WTC11 (cell line): Measurements from ENCODE around the gene SNX9. TPM values are rescaled to one million over a fixed set of nuclear protein-coding genes. Genes with fewer than 3 reads are reported as not detected.

Source experiments
- ATAC-seq: fragments of 200-7000 bp; cut with Tn5 transposase; 2 replicates; pipeline ENCODE4 v1.10.0; 2021; ENCODE audit warnings: mild to moderate bottlenecking, moderate library complexity
- CTCF ChIA-PET: fragments of 300-600 bp; sonication (Branson Sonifier 250); formaldehyde crosslinking; loops from one replicate; lab custom pipeline; 2021; ENCODE audit warnings: antibody characterized with exemption; lab: Charles Lee
- POLR2A ChIA-PET: fragments of 350-600 bp; sonication (Branson Sonifier 250); formaldehyde crosslinking; loops from one replicate; lab custom pipeline; 2021; ENCODE audit warnings: antibody characterized with exemption; lab: Charles Lee
- DNase-seq: peaks from one replicate; pipeline ENCODE4 v3.0.0; 2021; ENCODE audit warnings: low spot score
- H3K27ac Mint-ChIP-seq: 2 replicates; pipeline ENCODE4 v1.8.0; 2021; ENCODE audit warnings: mixed read lengths
- H3K27me3 Mint-ChIP-seq: 2 replicates; pipeline ENCODE4 v1.8.0; 2021; ENCODE audit warnings: low read depth, mild to moderate bottlenecking, moderate library complexity, mixed read lengths
- H3K36me3 Mint-ChIP-seq: 2 replicates; pipeline ENCODE4 v1.8.0; 2021; ENCODE audit warnings: mixed read lengths
- H3K4me1 Mint-ChIP-seq: 2 replicates; pipeline ENCODE4 v1.8.0; 2022; ENCODE audit warnings: mixed read lengths
- H3K4me3 Mint-ChIP-seq: 2 replicates; pipeline ENCODE4 v1.8.0; 2021; ENCODE audit warnings: mild to moderate bottlenecking, moderate library complexity, mixed read lengths
- H3K9me3 Mint-ChIP-seq: 2 replicates; pipeline ENCODE4 v1.8.0; 2021; ENCODE audit warnings: mixed read lengths
- CREB1 ChIP-seq: sonication (generic); formaldehyde crosslinking; IDR thresholded peaks from 2 replicates; pipeline ENCODE4 v1.8.0; 2023; ENCODE audit warnings: mild to moderate bottlenecking, missing genetic modification reagents
- IRF2 ChIP-seq: sonication (generic); formaldehyde crosslinking; IDR thresholded peaks from 2 replicates; pipeline ENCODE4 v1.8.0; 2022; ENCODE audit warnings: low read depth, missing genetic modification reagents, borderline replicate concordance
- JUN ChIP-seq: sonication (generic); formaldehyde crosslinking; IDR thresholded peaks from 2 replicates; pipeline ENCODE4 v1.8.0; 2023; ENCODE audit warnings: mild to moderate bottlenecking, missing genetic modification reagents
- MYBL2 ChIP-seq: sonication (generic); formaldehyde crosslinking; IDR thresholded peaks from 2 replicates; pipeline ENCODE4 v1.8.1; 2023; ENCODE audit warnings: mild to moderate bottlenecking, moderate library complexity, missing genetic modification reagents
- NR1H2 ChIP-seq: sonication (generic); formaldehyde crosslinking; IDR thresholded peaks from 2 replicates; pipeline ENCODE4 v1.9.0; 2021; ENCODE audit warnings: mild to moderate bottlenecking, moderate library complexity, missing genetic modification reagents
- SMAD4 ChIP-seq: sonication (generic); formaldehyde crosslinking; IDR thresholded peaks from 2 replicates; pipeline ENCODE4 v1.8.0; 2022; ENCODE audit warnings: mild to moderate bottlenecking, missing genetic modification reagents
- ZNF121 ChIP-seq: sonication (generic); formaldehyde crosslinking; IDR thresholded peaks from 2 replicates; pipeline ENCODE4 v1.8.0; 2023; ENCODE audit warnings: missing genetic modification reagents
- ZNF416 ChIP-seq: fragments of 250-450 bp; sonication (Bioruptor Pico); IDR thresholded peaks from 2 replicates; pipeline ENCODE4 v1.9.0; 2021; ENCODE audit warnings: mild to moderate bottlenecking, inconsistent platforms
- ZNF423 ChIP-seq: fragments of 250-450 bp; sonication (Bioruptor Pico); IDR thresholded peaks from 2 replicates; pipeline ENCODE4 v2.1.2; 2022; ENCODE audit warnings: mild to moderate bottlenecking, moderate library complexity
- total RNA-seq: library from RNA; stranded (reverse); gene quantifications from 3 replicates; pipeline ENCODE4 v1.2.3, GENCODE V29; 2021
- TF ChIP-seq, protein P1 (sequence below): sonication (generic); formaldehyde crosslinking; IDR thresholded peaks from 2 replicates; pipeline ENCODE4 v1.8.0; 2023; ENCODE audit warnings: mild to moderate bottlenecking, missing genetic modification reagents
- TF ChIP-seq, protein P2 (sequence below): sonication (generic); formaldehyde crosslinking; IDR thresholded peaks from 2 replicates; pipeline ENCODE4 v1.8.1; 2023; ENCODE audit warnings: mild to moderate bottlenecking, missing genetic modification reagents, borderline replicate concordance
- TF ChIP-seq, protein P3 (sequence below): sonication (generic); formaldehyde crosslinking; IDR thresholded peaks from 2 replicates; pipeline ENCODE4 v1.8.1; 2023; ENCODE audit warnings: mild to moderate bottlenecking, missing genetic modification reagents
- TF ChIP-seq, protein P4 (sequence below): sonication (generic); formaldehyde crosslinking; IDR thresholded peaks from 2 replicates; pipeline ENCODE4 v1.8.0; 2022; ENCODE audit warnings: mild to moderate bottlenecking, missing genetic modification reagents
- TF ChIP-seq, protein P5 (sequence below): sonication (generic); formaldehyde crosslinking; IDR thresholded peaks from 2 replicates; pipeline ENCODE4 v1.8.0; 2022; ENCODE audit warnings: mild to moderate bottlenecking, missing genetic modification reagents
- TF ChIP-seq, protein P6 (sequence below): fragments of 250-450 bp; sonication (Bioruptor Pico); IDR thresholded peaks from 2 replicates; pipeline ENCODE4 v1.9.0; 2021; ENCODE audit warnings: mild to moderate bottlenecking
- TF ChIP-seq, protein P7 (sequence below): sonication (generic); formaldehyde crosslinking; IDR thresholded peaks from 2 replicates; pipeline ENCODE4 v1.8.1; 2022; ENCODE audit warnings: mild to moderate bottlenecking, moderate library complexity, missing genetic modification reagents

SNX9 gene
- total RNA-seq, 1 experiment from 2014 or later, result 35.0 TPM

DNA sequence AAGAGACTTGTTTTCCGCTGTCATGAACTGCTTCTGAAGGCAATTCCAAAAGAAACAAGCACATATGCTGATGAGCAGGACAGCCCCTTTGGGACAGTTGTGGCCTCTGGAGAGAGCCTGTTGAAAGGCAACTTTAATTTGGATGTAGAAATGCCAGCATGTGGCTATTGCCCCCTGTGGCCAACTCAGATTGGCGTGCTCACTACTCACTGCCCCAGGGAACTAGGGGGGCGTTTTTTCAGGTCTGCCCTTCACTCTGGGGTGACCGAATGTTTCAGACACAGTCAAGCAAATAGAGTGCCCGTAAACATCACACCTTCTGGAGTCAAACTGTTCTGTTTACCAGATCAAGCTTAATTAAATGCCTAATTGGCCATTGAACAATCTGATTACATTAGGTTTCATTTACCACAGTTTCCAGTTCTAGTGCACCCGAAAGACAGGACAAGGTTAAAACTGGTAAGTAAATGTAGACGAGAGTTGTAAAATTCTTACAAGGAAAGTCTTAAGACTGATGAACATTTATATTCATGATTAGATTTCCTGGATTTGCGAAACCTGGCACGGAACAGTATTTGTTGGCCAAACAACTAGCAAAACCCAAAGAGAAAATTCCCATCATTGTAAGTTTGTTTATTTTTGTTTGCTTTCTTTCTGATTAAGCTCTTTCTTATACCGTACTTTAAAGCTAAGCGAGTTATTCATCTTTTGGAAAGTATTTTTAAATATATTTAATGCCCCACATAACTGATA is 82.7 kb downstream of the SNX9 start:
- peak overlapping the region; percentile 66; the same call in 1 of the 2 replicates for H3K27ac Mint-ChIP-seq
- DNase-seq (peak; percentile 35), ATAC-seq (peak; percentile 89)
- ChIA-PET POLR2A (no interaction called here), CTCF (interaction anchor here (1.1 to 1.6 kb wide), 2 partner anchors 167 to 236 kb away, joined by 3 read pairs; no protein-coding TSS in a partner anchor)
- H3K27me3 Mint-ChIP-seq, result no peaks in the 10 kb centered on the region
- TF ChIP-seq ZNF423 (CRISPR knock-in tag) (peak; percentile 34; the same call in 1 of the 2 replicates), JUN (no peak)
- no peaks in the 10 kb centered on the region for H3K9me3 Mint-ChIP-seq
- H3K4me3 Mint-ChIP-seq, result no peak overlapping the region
- peaks cover 39% of the 10 kb centered on the region for H3K36me3 Mint-ChIP-seq
- peaks cover 33% of the 10 kb centered on the region for H3K4me1 Mint-ChIP-seq

DNA sequence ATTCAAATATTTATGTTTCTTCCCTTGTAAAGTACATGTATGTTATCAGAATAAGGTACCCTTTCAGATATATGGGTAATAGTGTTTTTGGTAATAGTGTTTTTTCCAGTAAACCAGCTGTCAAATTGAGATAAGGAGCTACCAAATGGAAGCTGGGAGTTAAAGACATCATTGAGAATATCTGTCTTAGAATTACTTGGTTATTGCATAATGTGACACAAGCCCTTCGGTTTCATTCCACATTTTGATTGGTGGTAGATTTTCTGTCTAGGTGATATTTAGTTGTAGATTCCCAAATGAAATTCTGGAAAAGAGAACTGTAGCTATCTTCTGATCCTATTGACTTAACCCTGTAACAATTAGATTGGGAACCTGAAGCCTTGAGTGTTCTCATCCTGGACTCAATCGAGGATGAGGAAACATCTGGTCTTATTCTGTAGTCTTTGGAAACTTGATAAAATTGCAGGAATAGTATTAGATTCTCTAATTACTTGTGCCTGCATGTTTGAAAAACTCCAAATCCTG is 83.6 kb downstream of the SNX9 start:
- Mint-ChIP-seq H3K27me3 (no peaks in the 10 kb centered on the region), H3K9me3 (no peaks in the 10 kb centered on the region), H3K36me3 (peaks cover 40% of the 10 kb centered on the region), H3K4me1 (peaks cover 36% of the 10 kb centered on the region), H3K4me3 (no peak overlapping the region), H3K27ac (no peak overlapping the region)
- TF ChIP-seq, protein P1, sequence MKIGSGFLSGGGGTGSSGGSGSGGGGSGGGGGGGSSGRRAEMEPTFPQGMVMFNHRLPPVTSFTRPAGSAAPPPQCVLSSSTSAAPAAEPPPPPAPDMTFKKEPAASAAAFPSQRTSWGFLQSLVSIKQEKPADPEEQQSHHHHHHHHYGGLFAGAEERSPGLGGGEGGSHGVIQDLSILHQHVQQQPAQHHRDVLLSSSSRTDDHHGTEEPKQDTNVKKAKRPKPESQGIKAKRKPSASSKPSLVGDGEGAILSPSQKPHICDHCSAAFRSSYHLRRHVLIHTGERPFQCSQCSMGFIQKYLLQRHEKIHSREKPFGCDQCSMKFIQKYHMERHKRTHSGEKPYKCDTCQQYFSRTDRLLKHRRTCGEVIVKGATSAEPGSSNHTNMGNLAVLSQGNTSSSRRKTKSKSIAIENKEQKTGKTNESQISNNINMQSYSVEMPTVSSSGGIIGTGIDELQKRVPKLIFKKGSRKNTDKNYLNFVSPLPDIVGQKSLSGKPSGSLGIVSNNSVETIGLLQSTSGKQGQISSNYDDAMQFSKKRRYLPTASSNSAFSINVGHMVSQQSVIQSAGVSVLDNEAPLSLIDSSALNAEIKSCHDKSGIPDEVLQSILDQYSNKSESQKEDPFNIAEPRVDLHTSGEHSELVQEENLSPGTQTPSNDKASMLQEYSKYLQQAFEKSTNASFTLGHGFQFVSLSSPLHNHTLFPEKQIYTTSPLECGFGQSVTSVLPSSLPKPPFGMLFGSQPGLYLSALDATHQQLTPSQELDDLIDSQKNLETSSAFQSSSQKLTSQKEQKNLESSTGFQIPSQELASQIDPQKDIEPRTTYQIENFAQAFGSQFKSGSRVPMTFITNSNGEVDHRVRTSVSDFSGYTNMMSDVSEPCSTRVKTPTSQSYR, result no peak
- TF ChIP-seq SMAD4 (CRISPR knock-in tag) (no peak), MYBL2 (CRISPR knock-in tag) (no peak), CREB1 (CRISPR knock-in tag) (no peak), ZNF416 (CRISPR knock-in tag) (no peak)
- TF ChIP-seq, protein P2, sequence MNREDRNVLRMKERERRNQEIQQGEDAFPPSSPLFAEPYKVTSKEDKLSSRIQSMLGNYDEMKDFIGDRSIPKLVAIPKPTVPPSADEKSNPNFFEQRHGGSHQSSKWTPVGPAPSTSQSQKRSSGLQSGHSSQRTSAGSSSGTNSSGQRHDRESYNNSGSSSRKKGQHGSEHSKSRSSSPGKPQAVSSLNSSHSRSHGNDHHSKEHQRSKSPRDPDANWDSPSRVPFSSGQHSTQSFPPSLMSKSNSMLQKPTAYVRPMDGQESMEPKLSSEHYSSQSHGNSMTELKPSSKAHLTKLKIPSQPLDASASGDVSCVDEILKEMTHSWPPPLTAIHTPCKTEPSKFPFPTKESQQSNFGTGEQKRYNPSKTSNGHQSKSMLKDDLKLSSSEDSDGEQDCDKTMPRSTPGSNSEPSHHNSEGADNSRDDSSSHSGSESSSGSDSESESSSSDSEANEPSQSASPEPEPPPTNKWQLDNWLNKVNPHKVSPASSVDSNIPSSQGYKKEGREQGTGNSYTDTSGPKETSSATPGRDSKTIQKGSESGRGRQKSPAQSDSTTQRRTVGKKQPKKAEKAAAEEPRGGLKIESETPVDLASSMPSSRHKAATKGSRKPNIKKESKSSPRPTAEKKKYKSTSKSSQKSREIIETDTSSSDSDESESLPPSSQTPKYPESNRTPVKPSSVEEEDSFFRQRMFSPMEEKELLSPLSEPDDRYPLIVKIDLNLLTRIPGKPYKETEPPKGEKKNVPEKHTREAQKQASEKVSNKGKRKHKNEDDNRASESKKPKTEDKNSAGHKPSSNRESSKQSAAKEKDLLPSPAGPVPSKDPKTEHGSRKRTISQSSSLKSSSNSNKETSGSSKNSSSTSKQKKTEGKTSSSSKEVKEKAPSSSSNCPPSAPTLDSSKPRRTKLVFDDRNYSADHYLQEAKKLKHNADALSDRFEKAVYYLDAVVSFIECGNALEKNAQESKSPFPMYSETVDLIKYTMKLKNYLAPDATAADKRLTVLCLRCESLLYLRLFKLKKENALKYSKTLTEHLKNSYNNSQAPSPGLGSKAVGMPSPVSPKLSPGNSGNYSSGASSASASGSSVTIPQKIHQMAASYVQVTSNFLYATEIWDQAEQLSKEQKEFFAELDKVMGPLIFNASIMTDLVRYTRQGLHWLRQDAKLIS (CRISPR knock-in tag), result no peak
- TF ChIP-seq, protein P3, sequence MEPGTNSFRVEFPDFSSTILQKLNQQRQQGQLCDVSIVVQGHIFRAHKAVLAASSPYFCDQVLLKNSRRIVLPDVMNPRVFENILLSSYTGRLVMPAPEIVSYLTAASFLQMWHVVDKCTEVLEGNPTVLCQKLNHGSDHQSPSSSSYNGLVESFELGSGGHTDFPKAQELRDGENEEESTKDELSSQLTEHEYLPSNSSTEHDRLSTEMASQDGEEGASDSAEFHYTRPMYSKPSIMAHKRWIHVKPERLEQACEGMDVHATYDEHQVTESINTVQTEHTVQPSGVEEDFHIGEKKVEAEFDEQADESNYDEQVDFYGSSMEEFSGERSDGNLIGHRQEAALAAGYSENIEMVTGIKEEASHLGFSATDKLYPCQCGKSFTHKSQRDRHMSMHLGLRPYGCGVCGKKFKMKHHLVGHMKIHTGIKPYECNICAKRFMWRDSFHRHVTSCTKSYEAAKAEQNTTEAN (CRISPR knock-in tag), result no peak
- POLR2A ChIA-PET, result no interaction called here
- CTCF ChIA-PET, result interaction anchor here (1.6 kb wide), 1 partner anchor 237 kb away, joined by 3 read pairs; no protein-coding TSS in a partner anchor
- DNase-seq, result no peak
- ATAC-seq, result no peak

DNA sequence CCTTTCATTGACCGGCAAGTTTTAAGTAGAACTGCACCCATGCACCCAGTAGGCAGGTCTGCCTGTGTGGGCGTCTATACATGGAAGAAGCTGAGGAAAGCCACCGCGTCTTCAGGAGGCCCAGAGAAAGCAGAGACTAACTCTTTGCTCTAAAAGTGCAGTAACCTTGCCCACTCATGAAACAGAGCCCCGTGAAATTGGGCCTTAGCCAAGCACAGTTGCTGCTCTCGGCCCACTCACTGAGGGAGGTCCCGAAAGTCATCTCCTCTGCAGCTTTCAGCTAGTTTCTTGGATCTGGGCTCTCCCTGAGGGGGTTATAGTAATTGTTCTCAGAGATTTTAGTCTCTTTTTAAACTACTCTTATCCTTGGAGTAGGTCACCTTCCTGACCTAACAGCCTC is 84.6 kb downstream of the SNX9 start:
- no peak for DNase-seq
- ChIA-PET POLR2A (no interaction called here), CTCF (interaction anchor here (1.6 kb wide), 1 partner anchor 238 kb away, joined by 3 read pairs; no protein-coding TSS in a partner anchor)
- Mint-ChIP-seq H3K36me3 (peaks cover 43% of the 10 kb centered on the region), H3K27ac (no peak overlapping the region), H3K27me3 (no peaks in the 10 kb centered on the region), H3K9me3 (no peaks in the 10 kb centered on the region), H3K4me3 (no peak overlapping the region), H3K4me1 (peaks cover 45% of the 10 kb centered on the region)
- TF ChIP-seq, protein P4, sequence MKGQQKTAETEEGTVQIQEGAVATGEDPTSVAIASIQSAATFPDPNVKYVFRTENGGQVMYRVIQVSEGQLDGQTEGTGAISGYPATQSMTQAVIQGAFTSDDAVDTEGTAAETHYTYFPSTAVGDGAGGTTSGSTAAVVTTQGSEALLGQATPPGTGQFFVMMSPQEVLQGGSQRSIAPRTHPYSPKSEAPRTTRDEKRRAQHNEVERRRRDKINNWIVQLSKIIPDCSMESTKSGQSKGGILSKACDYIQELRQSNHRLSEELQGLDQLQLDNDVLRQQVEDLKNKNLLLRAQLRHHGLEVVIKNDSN (CRISPR knock-in tag), result no peak
- TF ChIP-seq, protein P5, sequence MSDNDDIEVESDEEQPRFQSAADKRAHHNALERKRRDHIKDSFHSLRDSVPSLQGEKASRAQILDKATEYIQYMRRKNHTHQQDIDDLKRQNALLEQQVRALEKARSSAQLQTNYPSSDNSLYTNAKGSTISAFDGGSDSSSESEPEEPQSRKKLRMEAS (CRISPR knock-in tag), result no peak
- TF ChIP-seq, protein P6, sequence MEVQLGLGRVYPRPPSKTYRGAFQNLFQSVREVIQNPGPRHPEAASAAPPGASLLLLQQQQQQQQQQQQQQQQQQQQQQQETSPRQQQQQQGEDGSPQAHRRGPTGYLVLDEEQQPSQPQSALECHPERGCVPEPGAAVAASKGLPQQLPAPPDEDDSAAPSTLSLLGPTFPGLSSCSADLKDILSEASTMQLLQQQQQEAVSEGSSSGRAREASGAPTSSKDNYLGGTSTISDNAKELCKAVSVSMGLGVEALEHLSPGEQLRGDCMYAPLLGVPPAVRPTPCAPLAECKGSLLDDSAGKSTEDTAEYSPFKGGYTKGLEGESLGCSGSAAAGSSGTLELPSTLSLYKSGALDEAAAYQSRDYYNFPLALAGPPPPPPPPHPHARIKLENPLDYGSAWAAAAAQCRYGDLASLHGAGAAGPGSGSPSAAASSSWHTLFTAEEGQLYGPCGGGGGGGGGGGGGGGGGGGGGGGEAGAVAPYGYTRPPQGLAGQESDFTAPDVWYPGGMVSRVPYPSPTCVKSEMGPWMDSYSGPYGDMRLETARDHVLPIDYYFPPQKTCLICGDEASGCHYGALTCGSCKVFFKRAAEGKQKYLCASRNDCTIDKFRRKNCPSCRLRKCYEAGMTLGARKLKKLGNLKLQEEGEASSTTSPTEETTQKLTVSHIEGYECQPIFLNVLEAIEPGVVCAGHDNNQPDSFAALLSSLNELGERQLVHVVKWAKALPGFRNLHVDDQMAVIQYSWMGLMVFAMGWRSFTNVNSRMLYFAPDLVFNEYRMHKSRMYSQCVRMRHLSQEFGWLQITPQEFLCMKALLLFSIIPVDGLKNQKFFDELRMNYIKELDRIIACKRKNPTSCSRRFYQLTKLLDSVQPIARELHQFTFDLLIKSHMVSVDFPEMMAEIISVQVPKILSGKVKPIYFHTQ (CRISPR knock-in tag), result no peak
- TF ChIP-seq IRF2 (CRISPR knock-in tag) (no peak), ZNF121 (CRISPR knock-in tag) (no peak), MYBL2 (CRISPR knock-in tag) (no peak), NR1H2 (CRISPR knock-in tag) (no peak)
- TF ChIP-seq, protein P7, sequence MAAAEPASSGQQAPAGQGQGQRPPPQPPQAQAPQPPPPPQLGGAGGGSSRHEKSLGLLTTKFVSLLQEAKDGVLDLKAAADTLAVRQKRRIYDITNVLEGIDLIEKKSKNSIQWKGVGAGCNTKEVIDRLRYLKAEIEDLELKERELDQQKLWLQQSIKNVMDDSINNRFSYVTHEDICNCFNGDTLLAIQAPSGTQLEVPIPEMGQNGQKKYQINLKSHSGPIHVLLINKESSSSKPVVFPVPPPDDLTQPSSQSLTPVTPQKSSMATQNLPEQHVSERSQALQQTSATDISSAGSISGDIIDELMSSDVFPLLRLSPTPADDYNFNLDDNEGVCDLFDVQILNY, result no peak
- no peak for ATAC-seq
